Activated CD4-positive, alpha-beta T cell treated with anti-CD3 and anti-CD28 coated beads for 1 hour (primary cell): ENCODE results near the gene CLIC6.
"Not testable (repeated sequence)": the region's sequence is repeated elsewhere in the genome, so short reads cannot be mapped to it uniquely, and the experiment has no call there.

Experiments
- DNase-seq: peaks from one replicate; pipeline ENCODE4 v3.0.0-alpha.2; 2020

CLIC6 gene

DNA sequence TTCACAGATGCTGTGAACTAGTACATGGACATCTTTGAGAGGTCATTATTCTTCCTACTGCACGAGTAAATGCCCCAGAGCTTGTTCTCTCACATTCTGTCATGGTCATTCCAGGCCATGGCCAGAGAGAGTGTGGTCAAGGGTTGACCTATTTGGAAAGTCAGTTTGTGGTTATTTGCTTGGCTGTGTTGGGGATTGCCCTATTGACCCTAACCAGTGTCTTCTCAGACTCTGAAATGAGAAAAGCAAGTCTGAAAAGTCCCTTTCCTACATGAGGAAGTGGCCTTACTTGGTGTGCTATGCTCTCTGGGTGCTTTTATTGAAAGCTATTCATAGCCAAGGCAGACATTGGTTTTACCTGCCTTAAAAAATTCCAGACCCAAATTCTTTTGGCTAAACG is 26.6 kb downstream of the CLIC6 start:
- no peak for DNase-seq

GRCh38 chr21:34696121-34696520 is 27.3 kb downstream of the CLIC6 start:
- DNase-seq: no peak

DNA sequence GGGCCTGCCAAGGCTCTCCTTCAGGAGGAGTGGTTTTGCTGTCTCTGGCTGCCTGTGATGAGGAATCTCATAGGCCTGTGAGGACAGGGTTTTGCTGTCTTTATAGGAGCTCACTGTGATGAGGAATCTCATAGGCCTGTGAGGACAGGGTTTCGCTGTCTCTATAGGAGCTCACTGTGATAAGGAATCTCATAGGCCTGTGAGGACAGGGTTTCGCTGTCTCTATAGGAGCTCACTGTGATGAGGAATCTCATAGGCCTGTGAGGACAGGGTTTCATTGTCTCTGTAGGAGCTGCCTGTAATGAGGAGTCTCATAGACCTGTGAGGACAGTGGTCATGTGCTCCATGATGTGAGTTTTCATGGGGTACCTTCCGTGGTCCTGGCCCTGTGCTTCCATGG is 29.0 kb downstream of the CLIC6 start:
- no peak for DNase-seq

DNA sequence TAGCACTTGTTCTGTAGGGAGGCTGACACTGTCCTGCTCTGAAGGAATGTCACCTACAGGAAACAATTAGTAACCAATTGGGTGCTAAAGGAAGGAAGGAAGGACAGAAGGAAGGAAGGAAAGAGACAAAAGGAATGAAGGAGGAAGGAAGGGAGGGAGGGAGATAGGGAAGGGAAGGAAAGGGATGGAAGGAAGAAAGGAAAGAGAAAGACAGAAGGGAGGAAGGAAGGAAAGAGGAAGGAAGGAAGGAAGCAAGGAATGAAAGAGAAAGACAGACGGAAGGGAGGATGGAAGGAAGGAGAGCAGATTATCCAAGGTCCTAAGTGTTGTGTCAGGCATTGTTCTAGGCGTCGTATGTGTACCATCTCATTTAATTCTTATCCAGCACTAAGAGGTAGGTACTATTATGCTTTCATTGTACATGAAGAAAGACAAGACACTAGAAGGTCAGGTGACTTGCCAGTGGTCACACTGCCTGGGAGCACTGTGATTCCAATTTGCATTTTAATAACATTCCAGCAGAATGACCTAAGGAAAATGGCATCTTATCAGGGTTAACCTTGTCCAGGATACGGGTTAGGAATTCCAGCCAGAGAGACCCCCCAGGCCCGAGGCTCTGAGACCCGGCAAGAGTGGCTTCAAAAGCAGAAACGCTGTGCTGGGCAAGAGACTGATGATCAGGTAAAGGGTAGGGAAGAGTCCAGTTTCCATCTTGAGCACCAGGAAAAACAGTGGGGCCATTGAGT is 29.6 kb downstream of the CLIC6 start:
- DNase-seq: no peak

- no peak for DNase-seq
Observed at GRCh38 chr21:34700605-34701004, 31.8 kb downstream of the CLIC6 start.

- no peak for DNase-seq
Observed at GRCh38 chr21:34701726-34702125, 32.9 kb downstream of the CLIC6 start.

- no peak for DNase-seq
Observed at GRCh38 chr21:34702341-34703170, 33.8 kb downstream of the CLIC6 start.

DNA sequence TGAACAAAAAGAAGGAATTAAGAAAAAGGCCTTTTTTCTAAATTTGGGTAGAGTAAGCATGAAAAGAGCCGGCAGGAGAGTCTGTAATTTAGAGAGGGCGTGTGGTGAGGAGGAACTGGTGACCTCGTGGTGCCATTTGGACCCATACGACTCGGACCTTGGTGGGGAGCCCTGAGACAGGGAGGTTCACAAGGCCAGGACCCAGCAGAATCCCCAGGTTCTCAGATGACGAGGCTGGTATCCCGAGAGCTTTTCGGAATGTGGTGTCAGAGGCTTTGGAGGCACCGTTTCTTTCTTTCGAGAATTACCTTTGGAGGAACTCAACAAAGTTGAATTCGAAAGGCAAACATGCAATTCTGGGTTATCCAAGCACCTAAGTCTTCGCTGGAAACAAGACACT is 34.8 kb downstream of the CLIC6 start:
- DNase-seq: no peak

- no peak for DNase-seq
Observed at GRCh38 chr21:34704119-34704518, 35.3 kb downstream of the CLIC6 start.

DNA sequence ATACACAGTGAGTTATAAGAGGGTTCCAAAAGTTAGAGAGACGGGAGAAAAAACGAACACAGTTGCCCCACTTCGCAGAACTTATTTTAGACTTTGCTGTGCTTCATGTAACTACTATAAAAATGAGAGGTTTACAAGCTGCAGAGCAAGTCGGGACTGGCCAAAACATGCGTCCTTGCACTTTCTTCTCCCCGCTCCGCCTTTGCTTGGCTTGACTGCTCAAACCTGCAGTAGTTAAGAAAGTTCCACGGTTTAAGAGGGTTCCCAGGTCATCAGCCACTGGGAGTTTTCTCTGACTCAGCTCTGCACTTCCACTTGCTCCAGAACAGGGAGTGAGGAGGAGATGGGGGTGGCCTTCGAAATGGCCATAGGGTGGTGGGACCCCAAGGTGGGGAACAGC is 36.2 kb downstream of the CLIC6 start:
- no peak for DNase-seq

GRCh38 chr21:34706337-34706736 is 37.5 kb downstream of the CLIC6 start:
- no peak for DNase-seq

- DNase-seq: no peak
Observed at GRCh38 chr21:34707876-34708325, 39.1 kb downstream of the CLIC6 start.

- DNase-seq: no peak
Observed at GRCh38 chr21:34713621-34714020, 44.8 kb downstream of the CLIC6 start.

- no peak for DNase-seq
Observed at GRCh38 chr21:34715518-34715917, 46.7 kb downstream of the CLIC6 start.

- no peak for DNase-seq
Observed at GRCh38 chr21:34715985-34716596, 47.3 kb downstream of the CLIC6 start.

DNA sequence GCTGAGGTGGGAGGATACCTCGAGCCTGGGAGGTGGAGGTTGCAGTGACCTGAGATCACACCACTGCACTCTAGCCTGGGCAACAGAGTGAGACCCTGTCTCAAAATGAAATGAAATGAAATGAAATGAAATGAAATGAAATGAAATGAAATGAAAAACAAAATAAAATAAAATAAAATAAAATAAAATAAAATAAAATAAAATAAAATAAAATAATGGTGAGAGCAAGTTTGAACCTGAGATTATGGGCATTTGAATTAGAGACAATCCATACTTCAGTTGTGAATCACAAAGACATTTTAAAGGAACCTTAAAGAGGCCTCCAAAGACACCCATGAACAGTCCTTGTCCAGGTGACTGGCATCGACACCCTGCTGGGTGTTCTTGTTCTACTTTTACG is 49.7 kb downstream of the CLIC6 start:
- DNase-seq: not testable (repeated sequence)

GRCh38 chr21:34722684-34723300 is 54.0 kb downstream of the CLIC6 start:
- DNase-seq: no peak

DNA sequence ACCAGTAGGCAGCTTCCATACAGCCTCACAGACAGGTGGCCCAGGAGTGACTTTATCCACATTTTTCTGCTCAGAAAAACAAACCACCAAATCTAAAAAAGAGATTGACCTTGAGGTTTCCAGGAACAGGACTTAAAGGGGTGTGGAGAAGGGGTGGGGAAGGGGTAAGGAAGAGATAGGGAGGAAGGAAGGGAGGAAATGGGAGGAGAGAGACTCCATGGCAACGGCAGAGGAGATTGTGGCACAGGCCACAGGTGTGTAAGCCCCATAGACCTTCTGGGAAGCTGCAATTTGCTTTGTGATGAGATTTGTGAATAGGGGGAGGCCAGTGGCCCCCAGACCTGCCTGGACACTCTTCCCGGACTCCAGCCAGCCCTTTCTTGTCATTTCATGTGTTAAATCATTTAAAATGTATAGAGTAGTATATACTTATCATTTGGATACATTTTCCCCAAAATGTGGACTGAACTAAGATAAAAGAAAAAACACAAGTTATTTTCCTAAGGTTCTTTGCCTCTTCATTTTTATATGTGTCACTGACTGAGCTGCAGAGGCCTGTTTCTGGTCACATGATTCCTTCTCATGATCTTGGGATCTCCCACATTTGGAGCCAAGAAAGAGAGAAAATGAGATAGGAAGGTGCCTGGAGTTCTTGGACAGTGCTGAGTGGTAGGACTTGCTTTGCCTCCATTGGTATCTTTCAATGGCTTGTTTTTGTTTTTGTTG is 55.5 kb downstream of the CLIC6 start:
- DNase-seq: no peak

- DNase-seq: no peak
Observed at GRCh38 chr21:34724857-34725195, 56.0 kb downstream of the CLIC6 start.

GRCh38 chr21:34726627-34727337 is 58.0 kb downstream of the CLIC6 start:
- DNase-seq: no peak

GRCh38 chr21:34728479-34728878 is 59.7 kb downstream of the CLIC6 start:
- no peak for DNase-seq

- no peak for DNase-seq
Observed at GRCh38 chr21:34730194-34730593, 61.4 kb downstream of the CLIC6 start.
